Measurements from ENCODE around the gene AGPS.

- TF ChIP-seq POLR2AphosphoS5 (IDR thresholded peaks at IDR 0.05) (no peak), POLR2A (IDR thresholded peaks at IDR 0.05) (no peak), EP300 (IDR thresholded peaks at IDR 0.05) (no peak)
- TF ChIP-seq, protein P1, sequence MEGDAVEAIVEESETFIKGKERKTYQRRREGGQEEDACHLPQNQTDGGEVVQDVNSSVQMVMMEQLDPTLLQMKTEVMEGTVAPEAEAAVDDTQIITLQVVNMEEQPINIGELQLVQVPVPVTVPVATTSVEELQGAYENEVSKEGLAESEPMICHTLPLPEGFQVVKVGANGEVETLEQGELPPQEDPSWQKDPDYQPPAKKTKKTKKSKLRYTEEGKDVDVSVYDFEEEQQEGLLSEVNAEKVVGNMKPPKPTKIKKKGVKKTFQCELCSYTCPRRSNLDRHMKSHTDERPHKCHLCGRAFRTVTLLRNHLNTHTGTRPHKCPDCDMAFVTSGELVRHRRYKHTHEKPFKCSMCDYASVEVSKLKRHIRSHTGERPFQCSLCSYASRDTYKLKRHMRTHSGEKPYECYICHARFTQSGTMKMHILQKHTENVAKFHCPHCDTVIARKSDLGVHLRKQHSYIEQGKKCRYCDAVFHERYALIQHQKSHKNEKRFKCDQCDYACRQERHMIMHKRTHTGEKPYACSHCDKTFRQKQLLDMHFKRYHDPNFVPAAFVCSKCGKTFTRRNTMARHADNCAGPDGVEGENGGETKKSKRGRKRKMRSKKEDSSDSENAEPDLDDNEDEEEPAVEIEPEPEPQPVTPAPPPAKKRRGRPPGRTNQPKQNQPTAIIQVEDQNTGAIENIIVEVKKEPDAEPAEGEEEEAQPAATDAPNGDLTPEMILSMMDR (IDR thresholded peaks at IDR 0.05) = no peak
Observed at GRCh38 chr2:177541258-177541991, 148.9 kb downstream of the AGPS start.
